PFSK-1 (cell line): ENCODE measurements around the gene OFD1.

Experiments used
- FOXP2 ChIP-seq: optimal IDR thresholded peaks from 2 replicates; pipeline ENCODE3; 2011; ENCODE audit warnings: borderline replicate concordance, control low read depth, inconsistent platforms; ENCODE audit not compliant: insufficient read depth; ENCODE audit errors: extremely low read length, extremely low read depth
- POLR2AphosphoS5 ChIP-seq: IDR thresholded peaks from 2 replicates; pipeline ENCODE4 v1.6.1; 2012; ENCODE audit warnings: low read depth, mild to moderate bottlenecking, control low read depth, low read length, moderate library complexity
- SIN3A ChIP-seq: IDR thresholded peaks from 2 replicates; pipeline ENCODE4 v1.6.1; 2012; ENCODE audit warnings: mild to moderate bottlenecking, low read length, moderate library complexity, borderline replicate concordance; ENCODE audit not compliant: insufficient read depth
- TAF1 ChIP-seq: IDR thresholded peaks from 2 replicates; pipeline ENCODE4 v1.6.1; 2012; ENCODE audit warnings: low read length, control low read depth, borderline replicate concordance; ENCODE audit not compliant: insufficient read depth
- TF ChIP-seq, protein P1 (sequence below), 2 experiments: IDR thresholded peaks; 2 replicates each; pipeline versions ENCODE4 v1.6.1 to v1.8.0; 2011 to 2012; ENCODE audit warnings: low read depth in 2 of 2, low read length in 2 of 2, control low read depth in 1 of 2, inconsistent platforms in 1 of 2, mild to moderate bottlenecking in 1 of 2, moderate library complexity in 1 of 2; ENCODE audit not compliant: insufficient read depth in 1 of 2

The OFD1 gene

DNA sequence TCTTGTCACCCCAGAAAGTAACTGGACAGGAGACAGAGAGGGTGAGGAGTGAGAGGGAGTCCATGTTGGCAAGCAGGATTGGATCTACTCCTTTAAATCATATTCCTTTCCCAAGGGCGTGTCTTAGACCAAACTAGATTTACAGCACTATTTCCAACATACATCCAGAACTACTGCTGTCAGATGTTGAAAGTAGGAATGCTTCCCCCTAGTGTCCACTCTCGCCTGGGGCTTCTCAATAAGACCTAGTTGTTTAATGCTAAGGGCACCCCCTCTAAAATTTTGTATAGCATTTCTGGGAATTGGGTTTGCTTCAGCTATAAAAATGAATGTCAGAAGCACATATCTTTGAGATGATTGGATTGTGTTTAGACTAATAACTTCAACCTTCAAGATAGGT lies 13.3 kb downstream of the OFD1 start:
- no peak for TF ChIP-seq TAF1
- TF ChIP-seq FOXP2 = no peak
- TF ChIP-seq, protein P1, sequence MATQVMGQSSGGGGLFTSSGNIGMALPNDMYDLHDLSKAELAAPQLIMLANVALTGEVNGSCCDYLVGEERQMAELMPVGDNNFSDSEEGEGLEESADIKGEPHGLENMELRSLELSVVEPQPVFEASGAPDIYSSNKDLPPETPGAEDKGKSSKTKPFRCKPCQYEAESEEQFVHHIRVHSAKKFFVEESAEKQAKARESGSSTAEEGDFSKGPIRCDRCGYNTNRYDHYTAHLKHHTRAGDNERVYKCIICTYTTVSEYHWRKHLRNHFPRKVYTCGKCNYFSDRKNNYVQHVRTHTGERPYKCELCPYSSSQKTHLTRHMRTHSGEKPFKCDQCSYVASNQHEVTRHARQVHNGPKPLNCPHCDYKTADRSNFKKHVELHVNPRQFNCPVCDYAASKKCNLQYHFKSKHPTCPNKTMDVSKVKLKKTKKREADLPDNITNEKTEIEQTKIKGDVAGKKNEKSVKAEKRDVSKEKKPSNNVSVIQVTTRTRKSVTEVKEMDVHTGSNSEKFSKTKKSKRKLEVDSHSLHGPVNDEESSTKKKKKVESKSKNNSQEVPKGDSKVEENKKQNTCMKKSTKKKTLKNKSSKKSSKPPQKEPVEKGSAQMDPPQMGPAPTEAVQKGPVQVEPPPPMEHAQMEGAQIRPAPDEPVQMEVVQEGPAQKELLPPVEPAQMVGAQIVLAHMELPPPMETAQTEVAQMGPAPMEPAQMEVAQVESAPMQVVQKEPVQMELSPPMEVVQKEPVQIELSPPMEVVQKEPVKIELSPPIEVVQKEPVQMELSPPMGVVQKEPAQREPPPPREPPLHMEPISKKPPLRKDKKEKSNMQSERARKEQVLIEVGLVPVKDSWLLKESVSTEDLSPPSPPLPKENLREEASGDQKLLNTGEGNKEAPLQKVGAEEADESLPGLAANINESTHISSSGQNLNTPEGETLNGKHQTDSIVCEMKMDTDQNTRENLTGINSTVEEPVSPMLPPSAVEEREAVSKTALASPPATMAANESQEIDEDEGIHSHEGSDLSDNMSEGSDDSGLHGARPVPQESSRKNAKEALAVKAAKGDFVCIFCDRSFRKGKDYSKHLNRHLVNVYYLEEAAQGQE (IDR thresholded peaks at IDR 0.05; ENCODE audit: insufficient read depth in 1 of 2, low read depth in 2 of 2, low read length in 2 of 2) = no peak

DNA sequence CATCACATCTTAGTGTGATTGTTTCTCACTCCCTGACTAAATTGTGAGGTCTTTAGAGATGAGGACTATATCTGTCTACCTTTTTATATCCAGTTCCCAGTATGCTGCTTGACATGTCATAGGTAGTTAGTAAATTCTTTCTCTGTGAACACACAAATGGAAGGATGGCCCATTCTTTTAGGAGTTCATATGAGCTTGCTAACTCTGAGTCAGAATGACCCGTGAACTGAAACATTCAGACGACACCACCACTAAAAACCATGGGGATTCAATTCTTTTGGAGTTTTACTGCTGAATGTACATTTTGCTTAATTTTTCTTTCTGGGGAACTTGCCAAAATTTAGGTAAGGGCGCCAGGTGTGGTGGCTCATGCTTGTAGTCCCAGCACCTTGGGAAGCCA lies 13.9 kb downstream of the OFD1 start:
- no peak for TF ChIP-seq FOXP2
- no peak for TF ChIP-seq POLR2AphosphoS5
- no peak for TF ChIP-seq TAF1
- TF ChIP-seq, protein P1 (IDR thresholded peaks at IDR 0.05; ENCODE audit: insufficient read depth in 1 of 2, low read depth in 2 of 2, low read length in 2 of 2) = no peak
- TF ChIP-seq SIN3A = no peak

DNA sequence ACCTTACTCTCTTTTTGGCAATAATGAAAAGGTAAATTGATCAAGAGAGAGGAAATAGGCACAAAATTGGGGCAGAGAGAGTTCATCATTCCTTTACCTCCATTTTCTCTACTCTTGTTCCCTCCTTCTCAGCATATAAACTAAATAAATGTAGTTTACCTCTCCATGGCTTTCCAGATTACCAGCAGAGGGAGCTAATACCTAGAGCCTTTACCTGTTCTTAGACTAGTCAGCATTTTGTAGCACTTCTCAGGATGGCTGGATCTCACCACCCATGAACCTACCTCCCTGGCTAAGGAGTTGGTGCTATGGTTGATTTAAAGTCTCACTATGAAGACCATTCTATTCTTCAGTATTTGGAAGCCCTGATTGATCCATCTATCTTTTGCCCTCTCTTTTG lies 15.7 kb downstream of the OFD1 start:
- TF ChIP-seq, protein P1 (IDR thresholded peaks at IDR 0.05; ENCODE audit: insufficient read depth in 1 of 2, low read depth in 2 of 2, low read length in 2 of 2) = no peak
- TF ChIP-seq FOXP2 = no peak
- no peak for TF ChIP-seq POLR2AphosphoS5
- no peak for TF ChIP-seq TAF1
- no peak for TF ChIP-seq SIN3A

DNA sequence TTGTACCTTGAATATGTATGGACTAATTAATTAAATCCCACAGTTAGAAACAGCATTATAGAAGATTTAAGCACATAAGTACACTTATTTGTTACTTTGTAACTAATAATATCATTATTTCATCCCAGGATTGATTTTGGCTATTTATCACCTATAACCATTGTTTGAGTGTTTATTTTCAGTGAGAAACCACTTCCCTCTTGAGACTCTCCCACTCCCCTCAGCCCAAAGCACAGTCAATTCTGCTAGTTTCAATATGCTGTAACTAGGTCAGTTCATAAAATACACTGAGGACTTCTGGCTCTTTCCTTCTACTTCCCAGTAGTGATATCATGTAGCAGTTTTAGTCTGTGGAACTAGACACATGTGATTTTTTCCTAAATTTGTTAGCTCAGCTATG lies 16.3 kb downstream of the OFD1 start:
- TF ChIP-seq, protein P1 (IDR thresholded peaks at IDR 0.05; ENCODE audit: insufficient read depth in 1 of 2, low read depth in 2 of 2, low read length in 2 of 2) = no peak

DNA sequence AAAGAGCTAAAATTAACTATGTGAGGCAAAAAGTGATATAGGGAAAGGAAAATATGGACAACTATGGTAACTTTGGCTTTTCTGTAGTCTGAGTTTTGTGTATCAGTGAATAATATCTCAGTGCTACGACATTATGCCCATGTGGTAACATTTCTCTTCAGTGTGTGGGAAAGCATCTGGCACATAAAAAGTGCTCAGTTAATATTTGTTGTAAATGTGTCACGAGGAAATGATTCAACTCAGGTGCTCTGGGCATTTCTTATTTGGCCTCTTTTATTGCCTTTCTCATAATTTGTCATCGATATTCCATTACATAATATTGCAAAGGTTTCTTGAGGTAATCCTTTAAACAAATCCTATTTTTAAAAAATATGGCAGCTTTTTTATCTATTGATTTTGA lies 17.6 kb downstream of the OFD1 start:
- TF ChIP-seq TAF1 = no peak
- TF ChIP-seq SIN3A = no peak
- TF ChIP-seq, protein P1 (IDR thresholded peaks at IDR 0.05; ENCODE audit: insufficient read depth in 1 of 2, low read depth in 2 of 2, low read length in 2 of 2) = no peak
- TF ChIP-seq POLR2AphosphoS5 = no peak
- no peak for TF ChIP-seq FOXP2
